Activated T-helper 1 cell treated with anti-CD3 and anti-CD28 coated beads, Interleukin-12 subunit alpha, Interleukin-12 subunit beta, Interleukin-2, Interleukin-4 antibody, amounts not matched to agents 30 ng/mL and 10 ng/mL and 1 ng/mL, durations not matched to agents 14 hours and 24 hours and 36 hours (primary cell): ENCODE measurements around the gene PCP4. TPM values are rescaled to one million over a fixed set of nuclear protein-coding genes. Genes with fewer than 3 reads are reported as not detected.

Source experiments
- DNase-seq: peaks from one replicate; pipeline ENCODE4 v3.0.0; 2021; ENCODE audit warnings: low spot score
- H3K27ac Mint-ChIP-seq: one replicate; pipeline ENCODE4 v1.8.0; 2021; ENCODE audit warnings: mild to moderate bottlenecking, mixed read lengths
- H3K27me3 Mint-ChIP-seq: one replicate; pipeline ENCODE4 v1.8.0; 2022; ENCODE audit warnings: mild to moderate bottlenecking, moderate library complexity, mixed read lengths; ENCODE audit not compliant: insufficient read depth
- H3K36me3 Mint-ChIP-seq: one replicate; pipeline ENCODE4 v1.8.0; 2021; ENCODE audit warnings: low read depth, mixed read lengths
- H3K4me1 Mint-ChIP-seq: one replicate; pipeline ENCODE4 v1.8.0; 2021; ENCODE audit warnings: low read depth, mixed read lengths
- H3K4me3 Mint-ChIP-seq: one replicate; pipeline ENCODE4 v1.8.0; 2021; ENCODE audit warnings: mild to moderate bottlenecking, moderate library complexity, mixed read lengths
- H3K9me3 Mint-ChIP-seq: one replicate; pipeline ENCODE4 v1.8.0; 2021; ENCODE audit warnings: mixed read lengths
- intact Hi-C: fragments of 100-400 bp; cut with micrococcal nuclease; formaldehyde crosslinking; loops from one replicate; pipeline ENCODE4 v1.15.1; 2024
- total RNA-seq: library from RNA; stranded (reverse); gene quantifications from 2 replicates; pipeline ENCODE4 v1.2.3, GENCODE V29; 2022

Gene PCP4
- total RNA-seq, 1 donor from 2014 or later = not detected

- Mint-ChIP-seq H3K27me3 (no peaks in the 10 kb centered on the region), H3K27ac (no peak overlapping the region), H3K4me1 (no peaks in the 10 kb centered on the region), H3K4me3 (no peak overlapping the region), H3K9me3 (peaks cover 7% of the 10 kb centered on the region), H3K36me3 (no peaks in the 10 kb centered on the region)
- intact Hi-C loops = no loop called here
- no peak for DNase-seq
Observed at GRCh38 chr21:39911286-39912199, 44.3 kb downstream of the PCP4 start.

- DNase-seq = no peak
- Mint-ChIP-seq H3K27ac (no peak overlapping the region), H3K36me3 (no peaks in the 10 kb centered on the region), H3K4me1 (no peaks in the 10 kb centered on the region), H3K9me3 (peaks cover 9% of the 10 kb centered on the region), H3K27me3 (no peaks in the 10 kb centered on the region), H3K4me3 (no peak overlapping the region)
- intact Hi-C loops = no loop called here
Observed at GRCh38 chr21:39913706-39914305, 46.6 kb downstream of the PCP4 start.

- Mint-ChIP-seq H3K9me3 (peaks cover 11% of the 10 kb centered on the region), H3K27ac (no peak overlapping the region), H3K27me3 (no peaks in the 10 kb centered on the region), H3K36me3 (no peaks in the 10 kb centered on the region), H3K4me1 (no peaks in the 10 kb centered on the region), H3K4me3 (no peak overlapping the region)
- intact Hi-C loops = no loop called here
- DNase-seq = no peak
Observed at GRCh38 chr21:39915881-39916280, 48.6 kb downstream of the PCP4 start.

GRCh38 chr21:39918558-39918957, 51.3 kb downstream of the PCP4 start:
- H3K4me3 Mint-ChIP-seq = no peak overlapping the region
- intact Hi-C loops = no loop called here
- H3K27ac Mint-ChIP-seq = no peak overlapping the region
- DNase-seq = no peak
- peaks cover 14% of the 10 kb centered on the region for H3K9me3 Mint-ChIP-seq
- no peaks in the 10 kb centered on the region for H3K27me3 Mint-ChIP-seq
- H3K4me1 Mint-ChIP-seq = no peaks in the 10 kb centered on the region
- no peaks in the 10 kb centered on the region for H3K36me3 Mint-ChIP-seq

- Mint-ChIP-seq H3K9me3 (peaks cover 5% of the 10 kb centered on the region), H3K36me3 (no peaks in the 10 kb centered on the region), H3K27me3 (no peaks in the 10 kb centered on the region), H3K27ac (no peak overlapping the region), H3K4me3 (no peak overlapping the region), H3K4me1 (no peaks in the 10 kb centered on the region)
- DNase-seq = no peak
- intact Hi-C loops = no loop called here
Observed at GRCh38 chr21:39923476-39923875, 56.2 kb downstream of the PCP4 start.

GRCh38 chr21:39924577-39925308, 57.5 kb downstream of the PCP4 start:
- H3K4me3 Mint-ChIP-seq = no peak overlapping the region
- H3K27me3 Mint-ChIP-seq = no peaks in the 10 kb centered on the region
- H3K4me1 Mint-ChIP-seq = no peaks in the 10 kb centered on the region
- H3K9me3 Mint-ChIP-seq = peaks cover 5% of the 10 kb centered on the region
- no peak overlapping the region for H3K27ac Mint-ChIP-seq
- no peak for DNase-seq
- no peaks in the 10 kb centered on the region for H3K36me3 Mint-ChIP-seq
- intact Hi-C loops = no loop called here

- H3K36me3 Mint-ChIP-seq = no peaks in the 10 kb centered on the region
- no peak overlapping the region for H3K4me3 Mint-ChIP-seq
- DNase-seq = no peak
- no peaks in the 10 kb centered on the region for H3K4me1 Mint-ChIP-seq
- no peaks in the 10 kb centered on the region for H3K9me3 Mint-ChIP-seq
- intact Hi-C loops = no loop called here
- H3K27me3 Mint-ChIP-seq = no peaks in the 10 kb centered on the region
- H3K27ac Mint-ChIP-seq = no peak overlapping the region
Observed at GRCh38 chr21:39927304-39927886, 60.2 kb downstream of the PCP4 start.

GRCh38 chr21:39932335-39932734, 65.1 kb downstream of the PCP4 start:
- Mint-ChIP-seq H3K27ac (no peak overlapping the region), H3K9me3 (peaks cover 4% of the 10 kb centered on the region), H3K4me3 (no peak overlapping the region), H3K27me3 (no peaks in the 10 kb centered on the region), H3K36me3 (no peaks in the 10 kb centered on the region), H3K4me1 (no peaks in the 10 kb centered on the region)
- intact Hi-C loops = no loop called here
- DNase-seq = no peak

- no peak overlapping the region for H3K4me3 Mint-ChIP-seq
- no peaks in the 10 kb centered on the region for H3K36me3 Mint-ChIP-seq
- H3K9me3 Mint-ChIP-seq = peaks cover 4% of the 10 kb centered on the region
- H3K27ac Mint-ChIP-seq = no peak overlapping the region
- H3K4me1 Mint-ChIP-seq = no peaks in the 10 kb centered on the region
- intact Hi-C loops = no loop called here
- no peaks in the 10 kb centered on the region for H3K27me3 Mint-ChIP-seq
- no peak for DNase-seq
Observed at GRCh38 chr21:39934895-39935294, 67.7 kb downstream of the PCP4 start.

- Mint-ChIP-seq H3K9me3 (peaks cover 4% of the 10 kb centered on the region), H3K27me3 (no peaks in the 10 kb centered on the region), H3K4me1 (no peaks in the 10 kb centered on the region), H3K27ac (no peak overlapping the region), H3K4me3 (no peak overlapping the region), H3K36me3 (no peaks in the 10 kb centered on the region)
- no peak for DNase-seq
- intact Hi-C loops = no loop called here
Observed at GRCh38 chr21:39935716-39936115, 68.5 kb downstream of the PCP4 start.

- Mint-ChIP-seq H3K36me3 (no peaks in the 10 kb centered on the region), H3K27ac (no peak overlapping the region), H3K9me3 (peaks cover 4% of the 10 kb centered on the region), H3K27me3 (no peaks in the 10 kb centered on the region), H3K4me3 (no peak overlapping the region), H3K4me1 (no peaks in the 10 kb centered on the region)
- intact Hi-C loops = no loop called here
- no peak for DNase-seq
Observed at GRCh38 chr21:39938086-39938625, 70.9 kb downstream of the PCP4 start.

GRCh38 chr21:39946199-39946598, 79.0 kb downstream of the PCP4 start:
- peaks cover 29% of the 10 kb centered on the region for H3K9me3 Mint-ChIP-seq
- H3K4me3 Mint-ChIP-seq = no peak overlapping the region
- no peak for DNase-seq
- H3K27ac Mint-ChIP-seq = no peak overlapping the region
- intact Hi-C loops = no loop called here
- no peaks in the 10 kb centered on the region for H3K27me3 Mint-ChIP-seq
- no peaks in the 10 kb centered on the region for H3K36me3 Mint-ChIP-seq
- no peaks in the 10 kb centered on the region for H3K4me1 Mint-ChIP-seq
